ACC112 (cell line): ENCODE data around the gene SLC8A2.

Source experiments
- H2AFZ ChIP-seq: fragments of 200-600 bp; sonication (generic); one replicate; pipeline ENCODE4 v1.6.0; 2017; ENCODE audit warnings: antibody characterized with exemption, low read length; ENCODE audit not compliant: unreplicated experiment
- H3K27ac ChIP-seq: fragments of 200-600 bp; sonication (generic); 2 replicates; pipeline ENCODE4 v1.5.1; 2014; ENCODE audit warnings: low read depth, mild to moderate bottlenecking, antibody characterized with exemption, low read length, moderate library complexity
- H3K27me3 ChIP-seq: fragments of 200-600 bp; sonication (generic); 2 replicates; pipeline ENCODE4 v1.6.1; 2014; ENCODE audit warnings: mild to moderate bottlenecking, antibody characterized with exemption, low read length, moderate library complexity, mixed read lengths; ENCODE audit not compliant: insufficient read depth
- H3K36me3 ChIP-seq: fragments of 200-600 bp; sonication (generic); 2 replicates; pipeline ENCODE4 v1.6.1; 2016; ENCODE audit warnings: mild to moderate bottlenecking, antibody characterized with exemption, low read length, moderate library complexity, mixed read lengths; ENCODE audit not compliant: insufficient read depth
- H3K4me1 ChIP-seq: fragments of 200-600 bp; sonication (generic); one replicate; pipeline ENCODE4 v1.6.1; 2016; ENCODE audit warnings: low read length, mixed read lengths; ENCODE audit not compliant: insufficient read depth, unreplicated experiment, control insufficient read depth
- H3K4me3 ChIP-seq: fragments of 200-600 bp; sonication (generic); 2 replicates; pipeline ENCODE4 v1.5.1; 2014; ENCODE audit warnings: mild to moderate bottlenecking, low read depth, low read length
- H3K79me2 ChIP-seq: fragments of 200-600 bp; sonication (generic); one replicate; pipeline ENCODE4 v1.6.0; 2016; ENCODE audit warnings: low read length; ENCODE audit not compliant: control insufficient read depth, unreplicated experiment, insufficient read depth

The SLC8A2 gene

DNA sequence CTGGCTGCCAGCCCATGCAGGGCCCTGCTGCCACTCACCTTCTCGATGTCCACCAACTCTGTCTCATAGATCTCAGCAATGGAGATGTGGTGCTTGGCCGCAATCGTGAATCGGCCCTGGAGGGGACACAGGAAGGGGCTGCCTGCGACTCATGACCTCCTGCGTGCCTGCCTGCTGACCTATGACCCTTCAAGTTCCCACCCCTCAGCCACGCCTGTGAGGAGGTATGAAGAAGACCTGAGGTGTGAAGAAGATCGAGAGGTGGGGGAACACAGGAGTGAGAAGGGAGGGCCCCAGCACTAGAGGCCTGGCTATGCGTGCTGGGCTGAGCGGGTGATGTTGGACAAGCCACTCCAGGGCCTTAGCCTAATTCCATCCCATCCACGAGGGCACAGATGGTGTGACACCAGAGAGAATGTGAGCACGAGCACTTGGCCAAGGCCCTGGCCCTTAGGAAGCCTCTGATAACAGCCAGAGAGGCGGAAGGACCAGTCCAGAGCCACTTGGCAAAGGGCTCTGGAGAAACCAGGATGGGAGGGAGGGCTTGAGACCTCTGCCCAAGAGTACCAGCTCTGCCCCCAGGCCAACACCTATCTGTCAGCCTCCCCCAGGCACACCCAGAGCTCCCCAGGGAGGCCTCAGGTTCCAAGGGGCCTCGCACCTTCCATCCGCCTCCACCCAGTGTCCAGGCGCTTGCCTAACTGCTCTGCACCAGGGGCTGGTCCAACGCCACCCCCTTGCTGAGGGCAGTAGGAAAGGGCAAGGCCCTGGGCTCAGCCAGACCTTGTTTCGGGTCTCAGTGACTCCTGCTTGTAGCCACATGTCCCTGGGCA lies 21.9 kb upstream of the SLC8A2 start:
- H3K36me3 ChIP-seq = no peaks in the 10 kb centered on the region

GRCh38 chr19:47492571-47493377 lies 21.1 kb upstream of the SLC8A2 start:
- Histone ChIP-seq H3K4me1 (no peaks in the 10 kb centered on the region), H2AFZ (no peak overlapping the region), H3K27me3 (no peaks in the 10 kb centered on the region), H3K27ac (no peak overlapping the region), H3K79me2 (no peaks in the 10 kb centered on the region), H3K36me3 (no peaks in the 10 kb centered on the region), H3K4me3 (no peak overlapping the region)

More for the DNA sequence above, 21.9 kb upstream of the SLC8A2 start:
- Histone ChIP-seq H3K4me3 (no peak overlapping the region), H2AFZ (no peak overlapping the region), H3K27me3 (no peaks in the 10 kb centered on the region), H3K79me2 (no peaks in the 10 kb centered on the region), H3K27ac (no peak overlapping the region), H3K4me1 (no peaks in the 10 kb centered on the region)

DNA sequence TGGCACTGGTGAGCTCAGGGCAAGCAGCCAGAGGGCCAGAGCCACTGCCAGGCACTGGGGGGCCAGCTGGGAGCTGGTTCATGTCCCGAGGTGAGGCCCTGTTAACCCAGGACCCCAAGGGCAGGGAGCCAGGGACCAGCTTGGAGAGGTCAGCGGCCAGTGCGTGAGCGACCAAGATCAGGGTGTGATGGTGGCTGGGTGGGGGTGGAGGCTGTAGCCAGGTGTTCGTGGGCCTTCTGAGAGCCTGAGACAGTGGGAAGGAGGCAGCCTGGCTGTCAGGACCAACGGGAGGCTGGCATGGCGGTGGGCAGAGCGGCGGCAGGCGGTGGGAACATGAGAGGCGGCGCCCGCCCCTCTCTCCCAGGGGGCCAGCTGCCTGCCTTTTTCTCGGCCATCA lies 20.4 kb upstream of the SLC8A2 start:
- H3K79me2 ChIP-seq = no peaks in the 10 kb centered on the region
- no peaks in the 10 kb centered on the region for H3K4me1 ChIP-seq
- H3K27me3 ChIP-seq = no peaks in the 10 kb centered on the region

DNA sequence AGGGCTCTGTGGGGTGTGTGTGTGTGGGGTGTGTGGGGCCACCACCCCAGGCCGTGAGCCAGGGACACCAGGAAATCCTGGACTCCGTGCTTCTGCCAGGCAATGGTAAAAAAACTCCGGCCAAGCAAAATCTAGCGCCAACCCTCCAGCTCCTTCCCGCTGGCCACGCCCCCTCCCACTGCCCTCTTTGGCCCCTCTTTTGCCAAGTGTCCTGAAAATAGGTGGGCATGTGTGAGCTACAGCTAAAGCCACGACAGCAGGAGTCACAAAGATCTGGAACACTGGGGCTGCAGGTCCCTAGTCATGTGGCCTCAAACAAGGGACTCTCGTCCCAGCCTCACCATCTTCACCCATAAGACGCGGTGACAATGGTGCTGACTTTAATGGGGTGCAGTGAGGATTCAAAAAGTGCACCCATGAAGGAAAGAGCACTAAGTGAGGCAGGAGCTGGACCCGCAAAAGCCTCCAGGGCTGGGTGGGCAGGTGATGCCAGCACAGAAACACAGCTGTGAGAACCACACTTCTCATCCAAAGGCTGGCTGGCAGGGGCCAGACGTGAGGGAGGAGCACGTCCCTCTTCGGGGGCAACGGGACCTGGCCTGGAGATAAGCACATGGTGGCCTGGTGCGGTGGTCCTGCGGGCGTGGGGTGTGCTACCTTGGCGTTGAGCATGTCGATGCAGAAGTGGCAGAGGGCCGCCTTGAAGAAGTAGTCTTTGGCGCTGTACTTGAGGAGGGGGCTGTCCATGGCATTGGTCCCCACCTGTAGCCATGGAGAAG lies 19.9 kb upstream of the SLC8A2 start:
- H3K27me3 ChIP-seq = no peaks in the 10 kb centered on the region
- no peaks in the 10 kb centered on the region for H3K36me3 ChIP-seq
- no peaks in the 10 kb centered on the region for H3K79me2 ChIP-seq
- no peak overlapping the region for H3K4me3 ChIP-seq
- no peak overlapping the region for H2AFZ ChIP-seq
- no peak overlapping the region for H3K27ac ChIP-seq
- H3K4me1 ChIP-seq = no peaks in the 10 kb centered on the region

More for the DNA sequence above, 20.4 kb upstream of the SLC8A2 start:
- H3K4me3 ChIP-seq = no peak overlapping the region
- H3K36me3 ChIP-seq = no peaks in the 10 kb centered on the region
- H2AFZ ChIP-seq = no peak overlapping the region
- H3K27ac ChIP-seq = no peak overlapping the region

DNA sequence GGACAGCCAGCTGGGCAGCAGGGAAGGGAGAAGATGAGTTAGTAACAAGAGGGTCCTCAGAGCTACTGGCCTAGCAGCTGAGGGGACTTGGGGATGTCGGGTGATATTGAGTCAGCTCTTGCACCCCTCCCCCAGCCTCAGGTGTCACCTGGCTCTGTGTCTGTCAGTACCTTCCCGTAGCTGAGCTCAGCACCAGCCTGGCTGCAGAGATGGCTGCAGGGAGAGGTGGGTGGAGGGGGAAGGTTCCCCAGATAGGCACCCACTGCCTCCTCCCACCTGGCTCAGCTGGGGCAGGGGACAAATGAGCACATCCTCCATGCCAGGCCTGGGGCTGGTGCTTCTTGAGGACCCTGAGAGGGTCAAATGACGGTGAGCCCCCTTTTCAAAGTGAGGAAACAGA lies 19.2 kb upstream of the SLC8A2 start:
- Histone ChIP-seq H2AFZ (no peak overlapping the region), H3K27ac (no peak overlapping the region), H3K27me3 (no peaks in the 10 kb centered on the region), H3K79me2 (no peaks in the 10 kb centered on the region), H3K36me3 (no peaks in the 10 kb centered on the region), H3K4me3 (no peak overlapping the region), H3K4me1 (no peaks in the 10 kb centered on the region)

GRCh38 chr19:47490031-47490430 lies 18.3 kb upstream of the SLC8A2 start:
- no peaks in the 10 kb centered on the region for H3K27me3 ChIP-seq
- H3K36me3 ChIP-seq = no peaks in the 10 kb centered on the region
- no peak overlapping the region for H3K27ac ChIP-seq
- no peak overlapping the region for H3K4me3 ChIP-seq
- no peaks in the 10 kb centered on the region for H3K4me1 ChIP-seq
- no peak overlapping the region for H2AFZ ChIP-seq
- no peaks in the 10 kb centered on the region for H3K79me2 ChIP-seq

DNA sequence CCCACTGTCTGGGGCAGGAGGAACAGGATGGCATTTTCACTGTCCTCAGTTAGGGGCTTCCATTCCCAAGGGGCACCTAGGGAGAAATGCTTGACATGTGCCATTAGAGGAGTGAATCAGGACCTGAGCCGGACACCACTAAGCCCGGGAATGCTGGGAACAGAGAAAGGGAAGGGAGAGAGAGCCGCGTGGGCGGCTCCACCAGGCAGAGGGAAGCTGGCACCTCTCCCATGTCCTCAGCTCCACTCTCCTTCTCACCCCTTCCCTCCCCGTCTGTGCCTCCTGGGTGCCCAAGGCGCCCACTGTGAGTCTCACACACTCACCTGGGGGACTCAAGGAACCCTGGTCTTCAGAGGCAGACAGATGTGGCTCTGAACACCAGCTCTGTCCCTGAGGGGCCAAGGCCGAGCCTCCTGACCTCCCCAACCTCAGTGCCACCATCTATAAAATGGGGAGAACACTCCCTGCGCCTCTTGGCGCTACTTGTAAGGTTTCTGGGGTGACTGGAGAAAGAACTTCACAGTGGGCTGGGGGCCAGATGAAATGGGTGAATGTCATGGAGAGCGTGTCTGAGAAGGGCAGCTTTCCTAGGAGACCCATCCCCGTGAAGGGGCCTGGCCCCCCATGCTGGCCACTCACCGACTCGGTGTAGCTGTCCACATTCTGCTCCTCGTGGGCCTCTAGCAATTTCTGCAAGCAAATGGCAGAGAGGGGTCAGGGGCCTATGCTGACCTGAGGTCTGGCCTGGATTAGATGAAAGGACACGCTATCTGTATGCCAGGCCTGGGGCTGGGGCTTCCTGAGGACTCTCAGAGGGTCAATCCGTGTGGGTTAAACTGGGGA lies 17.6 kb upstream of the SLC8A2 start:
- no peak overlapping the region for H3K4me3 ChIP-seq
- no peaks in the 10 kb centered on the region for H3K79me2 ChIP-seq
- no peak overlapping the region for H2AFZ ChIP-seq
- H3K36me3 ChIP-seq = no peaks in the 10 kb centered on the region
- no peaks in the 10 kb centered on the region for H3K4me1 ChIP-seq
- no peak overlapping the region for H3K27ac ChIP-seq
- H3K27me3 ChIP-seq = no peaks in the 10 kb centered on the region

- no peaks in the 10 kb centered on the region for H3K4me1 ChIP-seq
- no peaks in the 10 kb centered on the region for H3K79me2 ChIP-seq
- no peaks in the 10 kb centered on the region for H3K36me3 ChIP-seq
- no peak overlapping the region for H3K27ac ChIP-seq
- no peak overlapping the region for H3K4me3 ChIP-seq
- H3K27me3 ChIP-seq = no peaks in the 10 kb centered on the region
- no peak overlapping the region for H2AFZ ChIP-seq
These were observed 16.1 kb upstream of the SLC8A2 start for GRCh38 chr19:47487551-47488515.

GRCh38 chr19:47486900-47487299 lies 15.2 kb upstream of the SLC8A2 start:
- H3K4me3 ChIP-seq = no peak overlapping the region

More at GRCh38 chr19:47486900-47487299, 15.2 kb upstream of the SLC8A2 start:
- Histone ChIP-seq H3K79me2 (no peaks in the 10 kb centered on the region), H3K4me1 (no peaks in the 10 kb centered on the region), H3K27ac (no peak overlapping the region), H3K36me3 (no peaks in the 10 kb centered on the region), H2AFZ (no peak overlapping the region), H3K27me3 (no peaks in the 10 kb centered on the region)
